ENCODE results near the gene DPY19L1. TPM values are rescaled to one million over a fixed set of nuclear protein-coding genes. Genes with fewer than 3 reads are reported as not detected.
"Not testable (repeated sequence)": the region's sequence is repeated elsewhere in the genome, so short reads cannot be mapped to it uniquely, and the experiment has no call there.

The DPY19L1 gene
- total RNA-seq, 1 experiment from 2014 or later, result 14.3 TPM

GRCh38 chr7:34886856-34887255 is 150.4 kb downstream of the DPY19L1 start:
- H3K27me3 Mint-ChIP-seq (ENCODE audit: low read depth), result no peaks in the 10 kb centered on the region
- H3K18ac ChIP-seq (ENCODE audit: insufficient read length, low read depth, low read length), result no peak overlapping the region
- H2AK5ac ChIP-seq (ENCODE audit: insufficient read length, low read length), result no peak overlapping the region
- peaks cover 0 to 4% of the 10 kb centered on the region in 2 experiments; a peak in 1 of 4 replicates for H3K4me1 Mint-ChIP-seq
- H3K9me3 Mint-ChIP-seq, result peaks cover 25 to 29% of the 10 kb centered on the region in 2 experiments
- no peak overlapping the region for H3K4me3 Mint-ChIP-seq
- H3K27ac ChIP-seq (ENCODE audit: insufficient read length, low read depth, low read length), result no peak overlapping the region
- no peaks in the 10 kb centered on the region for H3K79me1 ChIP-seq (ENCODE audit: insufficient read depth, low read depth, low read length, poor library complexity, severe bottlenecking)
- H3K27me3 ChIP-seq (ENCODE audit: insufficient read depth, low read length), result no peaks in the 10 kb centered on the region; the same call in 1 of the 2 replicates
- H3K9me3 ChIP-seq (ENCODE audit: control insufficient read depth, low read depth, low read length), result peaks cover 20% of the 10 kb centered on the region
- no peak for TF ChIP-seq CTCF (conservative IDR thresholded peaks at IDR 0.05)
- no peak overlapping the region for H2BK20ac ChIP-seq (ENCODE audit: low read depth, low read length, poor library complexity, severe bottlenecking)
- H2BK12ac ChIP-seq (ENCODE audit: insufficient read length, low read depth, low read length), result no peak overlapping the region
- H3K23me2 ChIP-seq (ENCODE audit: insufficient read length, low read depth, low read length, poor library complexity, severe bottlenecking), result no peaks in the 10 kb centered on the region
- no peak overlapping the region for H4K5ac ChIP-seq (ENCODE audit: insufficient read length, low read depth, low read length)
- DNase-seq, result no peak
- H2AFZ ChIP-seq (ENCODE audit: low read length), result no peak overlapping the region
- no peak overlapping the region for H2BK5ac ChIP-seq (ENCODE audit: insufficient read length, low read length)
- H3K14ac ChIP-seq (ENCODE audit: insufficient read depth, low read length), result no peak overlapping the region
- H3K56ac ChIP-seq (ENCODE audit: insufficient read length, low read depth, low read length), result no peak overlapping the region
- H4K20me1 ChIP-seq (ENCODE audit: control insufficient read depth, insufficient read depth, insufficient read length), result no peaks in the 10 kb centered on the region
- H3K27ac Mint-ChIP-seq, result no peak overlapping the region
- peaks cover 9 to 22% (median 20%) of the 10 kb centered on the region in 3 experiments for H3K36me3 Mint-ChIP-seq (ENCODE audit: insufficient read depth in 1 of 3, low read depth in 3 of 3)
- no peak overlapping the region for H3K4me2 ChIP-seq (ENCODE audit: insufficient read depth, insufficient read length, low read length)
- H4K8ac ChIP-seq (replicated peaks; ENCODE audit: insufficient read length, low read depth, low read length), result no peak overlapping the region
- no peak overlapping the region for H3K23ac ChIP-seq (ENCODE audit: insufficient read length, low read depth, low read length)
- H4K91ac ChIP-seq (ENCODE audit: insufficient read length, low read depth, low read length), result no peak overlapping the region
- H2BK15ac ChIP-seq (ENCODE audit: low read depth, low read length), result no peak overlapping the region
- no peak overlapping the region for H3T11ph ChIP-seq (ENCODE audit: low read length)
- no peak overlapping the region for H2BK120ac ChIP-seq (ENCODE audit: low read depth, low read length, poor library complexity, severe bottlenecking)
- no peaks in the 10 kb centered on the region for H3K4me1 ChIP-seq (ENCODE audit: insufficient read depth, low read length)
- no peaks in the 10 kb centered on the region for H3K79me2 ChIP-seq (ENCODE audit: insufficient read depth, low read length)
- no peak overlapping the region for H3K9ac ChIP-seq (ENCODE audit: extremely low read depth, insufficient read length, low read length)
- H3K4ac ChIP-seq (ENCODE audit: low read depth, low read length), result no peak overlapping the region

- H3K14ac ChIP-seq (ENCODE audit: insufficient read depth, low read length); DNase-seq; H3K9ac ChIP-seq (ENCODE audit: extremely low read depth, insufficient read length, low read length); H2AFZ ChIP-seq (ENCODE audit: low read length); H3K23ac ChIP-seq (ENCODE audit: insufficient read length, low read depth, low read length); H3K27me3 Mint-ChIP-seq (ENCODE audit: low read depth); H3K27ac ChIP-seq (ENCODE audit: insufficient read length, low read depth, low read length); H3K27ac Mint-ChIP-seq; H2AK5ac ChIP-seq (ENCODE audit: insufficient read length, low read length); H3K4ac ChIP-seq (ENCODE audit: low read depth, low read length); H3K4me1 ChIP-seq (ENCODE audit: insufficient read depth, low read length); H2BK12ac ChIP-seq (ENCODE audit: insufficient read length, low read depth, low read length); H2BK5ac ChIP-seq (ENCODE audit: insufficient read length, low read length); H4K20me1 ChIP-seq (ENCODE audit: control insufficient read depth, insufficient read depth, insufficient read length); H3K4me2 ChIP-seq (ENCODE audit: insufficient read depth, insufficient read length, low read length); H4K91ac ChIP-seq (ENCODE audit: insufficient read length, low read depth, low read length); H3K79me1 ChIP-seq (ENCODE audit: insufficient read depth, low read depth, low read length, poor library complexity, severe bottlenecking); H3K79me2 ChIP-seq (ENCODE audit: insufficient read depth, low read length); H2BK20ac ChIP-seq (ENCODE audit: low read depth, low read length, poor library complexity, severe bottlenecking); H3K23me2 ChIP-seq (ENCODE audit: insufficient read length, low read depth, low read length, poor library complexity, severe bottlenecking); H4K8ac ChIP-seq (replicated peaks; ENCODE audit: insufficient read length, low read depth, low read length); H3K18ac ChIP-seq (ENCODE audit: insufficient read length, low read depth, low read length); H2BK120ac ChIP-seq (ENCODE audit: low read depth, low read length, poor library complexity, severe bottlenecking); H4K5ac ChIP-seq (ENCODE audit: insufficient read length, low read depth, low read length); H3T11ph ChIP-seq (ENCODE audit: low read length); H3K4me3 Mint-ChIP-seq; H3K27me3 ChIP-seq (ENCODE audit: insufficient read depth, low read length); H3K56ac ChIP-seq (ENCODE audit: insufficient read length, low read depth, low read length); H2BK15ac ChIP-seq (ENCODE audit: low read depth, low read length): not testable (repeated sequence)
- H3K9me3 Mint-ChIP-seq, result peaks cover 27 to 33% of the 10 kb centered on the region in 2 experiments
- peaks cover 13 to 24% (median 21%) of the 10 kb centered on the region in 3 experiments for H3K36me3 Mint-ChIP-seq (ENCODE audit: insufficient read depth in 1 of 3, low read depth in 3 of 3)
- H3K4me1 Mint-ChIP-seq, result peaks cover 25% of the 10 kb centered on the region in 2 experiments
- no CpG with 5 or more reads among the region's 1 CpG for WGBS (ENCODE audit: extremely low coverage, insufficient read length, low lambda C conversion rate)
- H3K9me3 ChIP-seq (ENCODE audit: control insufficient read depth, low read depth, low read length), result peaks cover 20% of the 10 kb centered on the region
Observed at GRCh38 chr7:34883855-34884254, 153.4 kb downstream of the DPY19L1 start.

All from H9 (cell line).